Parathyroid adenoma (tissue), 2 donors: ENCODE measurements around the gene PCK1.

Experiments
- H2AFZ ChIP-seq: fragments of 300-600 bp; sonication (generic); one replicate; pipeline ENCODE4 v1.7.0; 2017; ENCODE audit warnings: antibody characterized with exemption, mild to moderate bottlenecking
- H3K27ac ChIP-seq: fragments of 300-600 bp; sonication (generic); one replicate; pipeline ENCODE4 v1.7.0; 2017
- H3K27me3 ChIP-seq: fragments of 300-600 bp; sonication (generic); one replicate; pipeline ENCODE4 v1.7.0; 2017; ENCODE audit warnings: low read length; ENCODE audit not compliant: control insufficient read depth, insufficient read depth
- H3K36me3 ChIP-seq: fragments of 300-600 bp; sonication (generic); one replicate; pipeline ENCODE4 v1.7.0; 2017; ENCODE audit warnings: low read length; ENCODE audit not compliant: control insufficient read depth, insufficient read depth
- H3K4me1 ChIP-seq: fragments of 300-600 bp; sonication (generic); one replicate; pipeline ENCODE4 v1.7.0; 2017; ENCODE audit warnings: control low read depth
- H3K4me2 ChIP-seq: fragments of 300-600 bp; sonication (generic); one replicate; pipeline ENCODE4 v1.7.0; 2017; ENCODE audit warnings: low read length
- H3K4me3 ChIP-seq: fragments of 300-600 bp; sonication (generic); one replicate; pipeline ENCODE4 v1.7.0; 2017; ENCODE audit warnings: low read depth, low read length
- H3K79me2 ChIP-seq: fragments of 300-600 bp; sonication (generic); one replicate; pipeline ENCODE4 v1.7.0; 2017; ENCODE audit warnings: control low read depth
- H3K9ac ChIP-seq: fragments of 300-600 bp; sonication (generic); one replicate; pipeline ENCODE4 v1.7.0; 2017; ENCODE audit warnings: mild to moderate bottlenecking
- H3K9me3 ChIP-seq: fragments of 300-600 bp; sonication (generic); one replicate; pipeline ENCODE4 v1.7.0; 2017; ENCODE audit warnings: low read length; ENCODE audit not compliant: control insufficient read depth
- TF ChIP-seq, protein P1 (sequence below): fragments of 300-600 bp; sonication (generic); IDR thresholded peaks from one replicate; pipeline ENCODE4 v1.7.0; 2017; ENCODE audit warnings: antibody characterized with exemption, mild to moderate bottlenecking
- donor health status: primary hyperparathyroidism.

Gene PCK1

DNA sequence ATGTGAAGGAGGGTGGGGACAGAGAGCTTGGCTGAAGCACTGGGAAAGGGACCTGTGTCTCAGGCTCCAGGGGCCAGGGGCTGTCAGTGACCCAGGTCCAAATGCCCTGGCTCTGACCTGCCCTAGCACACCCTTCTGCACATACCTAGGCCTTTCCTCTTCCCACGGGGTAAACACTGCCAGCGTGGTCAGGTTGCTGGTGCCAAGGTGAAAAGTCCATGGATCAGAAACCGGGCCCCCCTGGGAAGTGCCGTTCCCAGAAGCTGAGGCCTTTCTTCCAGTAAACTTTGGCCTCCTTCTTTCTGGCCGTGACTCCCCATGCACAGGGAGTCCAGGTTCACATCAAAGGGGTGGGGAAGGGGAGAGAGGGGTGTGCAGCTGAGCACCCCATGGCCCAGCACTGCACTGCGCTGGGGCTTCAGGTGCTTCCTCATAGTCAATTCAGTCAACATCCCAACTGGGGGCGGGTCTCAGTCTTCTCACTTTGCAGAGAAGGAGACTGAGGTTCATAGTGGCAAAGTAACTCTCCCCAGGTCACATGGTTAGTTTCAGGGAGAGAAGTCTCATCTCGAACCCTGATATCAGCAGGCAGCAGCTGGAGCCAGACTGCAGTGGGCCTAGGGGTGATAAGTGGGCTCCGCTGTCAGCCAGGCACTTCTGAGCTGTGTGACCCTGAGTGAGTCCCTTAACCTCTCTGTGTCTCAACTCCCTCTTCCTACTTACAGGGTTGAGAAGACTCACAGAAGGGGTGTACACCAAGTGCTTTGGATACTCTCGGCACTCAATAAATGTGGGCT is 17.0 kb downstream of the PCK1 start:
- Histone ChIP-seq H3K9ac (no peak overlapping the region), H3K9me3 (no peaks in the 10 kb centered on the region), H3K79me2 (no peaks in the 10 kb centered on the region), H3K27ac (no peak overlapping the region), H3K4me1 (no peaks in the 10 kb centered on the region), H3K4me3 (no peak overlapping the region), H3K36me3 (no peaks in the 10 kb centered on the region), H3K4me2 (no peak overlapping the region), H3K27me3 (no peaks in the 10 kb centered on the region), H2AFZ (no peak overlapping the region)
- TF ChIP-seq, protein P1, sequence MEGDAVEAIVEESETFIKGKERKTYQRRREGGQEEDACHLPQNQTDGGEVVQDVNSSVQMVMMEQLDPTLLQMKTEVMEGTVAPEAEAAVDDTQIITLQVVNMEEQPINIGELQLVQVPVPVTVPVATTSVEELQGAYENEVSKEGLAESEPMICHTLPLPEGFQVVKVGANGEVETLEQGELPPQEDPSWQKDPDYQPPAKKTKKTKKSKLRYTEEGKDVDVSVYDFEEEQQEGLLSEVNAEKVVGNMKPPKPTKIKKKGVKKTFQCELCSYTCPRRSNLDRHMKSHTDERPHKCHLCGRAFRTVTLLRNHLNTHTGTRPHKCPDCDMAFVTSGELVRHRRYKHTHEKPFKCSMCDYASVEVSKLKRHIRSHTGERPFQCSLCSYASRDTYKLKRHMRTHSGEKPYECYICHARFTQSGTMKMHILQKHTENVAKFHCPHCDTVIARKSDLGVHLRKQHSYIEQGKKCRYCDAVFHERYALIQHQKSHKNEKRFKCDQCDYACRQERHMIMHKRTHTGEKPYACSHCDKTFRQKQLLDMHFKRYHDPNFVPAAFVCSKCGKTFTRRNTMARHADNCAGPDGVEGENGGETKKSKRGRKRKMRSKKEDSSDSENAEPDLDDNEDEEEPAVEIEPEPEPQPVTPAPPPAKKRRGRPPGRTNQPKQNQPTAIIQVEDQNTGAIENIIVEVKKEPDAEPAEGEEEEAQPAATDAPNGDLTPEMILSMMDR = no peak

DNA sequence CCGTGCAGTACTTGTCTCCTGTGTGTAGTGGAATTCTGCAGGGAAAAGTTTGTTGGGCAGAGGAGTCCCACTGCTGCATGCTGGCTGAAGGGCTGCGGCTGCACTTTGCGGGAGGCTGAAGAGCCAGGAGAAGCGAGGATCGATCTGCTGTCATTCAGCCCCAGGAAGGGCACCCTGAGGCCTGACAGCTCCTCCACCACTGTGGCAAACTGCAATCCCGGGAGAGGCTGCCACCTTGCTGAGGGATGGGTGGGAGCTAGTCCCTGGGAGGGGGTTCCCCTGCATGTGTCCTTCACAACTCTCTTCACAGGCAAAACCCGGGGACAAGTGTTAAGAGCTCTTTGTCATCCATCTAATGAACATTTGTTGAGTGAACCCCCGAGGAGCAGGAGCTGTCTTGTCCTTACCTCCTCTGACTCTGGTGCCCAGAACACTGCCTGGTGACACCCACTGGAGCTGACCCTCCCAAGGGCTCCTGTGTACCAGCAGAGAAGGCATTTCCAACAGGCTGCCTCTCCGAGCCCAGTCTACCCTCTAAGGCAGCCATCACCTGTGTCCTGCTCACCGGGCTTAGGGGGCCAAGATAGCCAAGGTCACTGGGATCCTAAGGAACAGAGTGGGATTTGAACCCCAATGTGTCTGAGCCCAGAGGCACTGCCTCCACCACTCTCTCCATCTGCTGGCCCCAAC is 17.7 kb downstream of the PCK1 start:
- H3K79me2 ChIP-seq = no peaks in the 10 kb centered on the region
- H3K4me2 ChIP-seq = no peak overlapping the region
- no peaks in the 10 kb centered on the region for H3K36me3 ChIP-seq
- no peak overlapping the region for H2AFZ ChIP-seq
- TF ChIP-seq, protein P1 = no peak
- H3K9ac ChIP-seq = no peak overlapping the region
- H3K27me3 ChIP-seq = no peaks in the 10 kb centered on the region
- no peak overlapping the region for H3K4me3 ChIP-seq
- no peak overlapping the region for H3K27ac ChIP-seq
- H3K4me1 ChIP-seq = no peaks in the 10 kb centered on the region
- H3K9me3 ChIP-seq = no peaks in the 10 kb centered on the region

DNA sequence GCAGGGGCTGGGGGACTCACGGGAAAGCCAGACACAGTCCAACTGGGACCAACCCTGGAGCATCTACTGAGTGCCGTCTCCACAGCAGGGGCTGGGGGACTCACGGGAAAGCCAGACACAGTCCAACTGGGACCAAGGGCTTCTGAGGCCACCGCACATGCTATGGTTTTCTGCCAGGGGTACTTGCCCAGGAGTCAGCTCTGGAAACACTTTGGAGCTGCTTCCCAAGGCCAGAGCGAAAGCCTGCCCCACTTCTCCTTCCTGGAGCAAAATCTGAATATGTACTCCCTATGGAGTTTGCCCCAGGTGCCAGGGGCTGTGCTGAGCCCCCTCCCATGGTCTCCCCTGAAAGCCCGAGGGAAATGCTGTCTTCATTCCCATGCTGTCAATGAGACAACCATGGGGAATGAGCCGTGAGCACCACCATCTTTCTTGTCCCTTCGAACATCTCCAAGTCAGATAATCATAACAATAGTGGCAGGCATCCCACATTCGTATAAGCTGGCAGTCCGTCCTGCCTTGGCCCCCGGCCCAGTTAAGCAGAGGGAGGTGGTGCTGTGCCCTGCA is 18.5 kb downstream of the PCK1 start:
- no peak overlapping the region for H3K9ac ChIP-seq
- no peak overlapping the region for H3K4me3 ChIP-seq
- no peaks in the 10 kb centered on the region for H3K27me3 ChIP-seq
- H3K27ac ChIP-seq = no peak overlapping the region
- TF ChIP-seq, protein P1 = no peak
- no peaks in the 10 kb centered on the region for H3K9me3 ChIP-seq
- no peak overlapping the region for H3K4me2 ChIP-seq
- no peaks in the 10 kb centered on the region for H3K4me1 ChIP-seq
- H3K36me3 ChIP-seq = no peaks in the 10 kb centered on the region
- H2AFZ ChIP-seq = no peak overlapping the region
- no peaks in the 10 kb centered on the region for H3K79me2 ChIP-seq

DNA sequence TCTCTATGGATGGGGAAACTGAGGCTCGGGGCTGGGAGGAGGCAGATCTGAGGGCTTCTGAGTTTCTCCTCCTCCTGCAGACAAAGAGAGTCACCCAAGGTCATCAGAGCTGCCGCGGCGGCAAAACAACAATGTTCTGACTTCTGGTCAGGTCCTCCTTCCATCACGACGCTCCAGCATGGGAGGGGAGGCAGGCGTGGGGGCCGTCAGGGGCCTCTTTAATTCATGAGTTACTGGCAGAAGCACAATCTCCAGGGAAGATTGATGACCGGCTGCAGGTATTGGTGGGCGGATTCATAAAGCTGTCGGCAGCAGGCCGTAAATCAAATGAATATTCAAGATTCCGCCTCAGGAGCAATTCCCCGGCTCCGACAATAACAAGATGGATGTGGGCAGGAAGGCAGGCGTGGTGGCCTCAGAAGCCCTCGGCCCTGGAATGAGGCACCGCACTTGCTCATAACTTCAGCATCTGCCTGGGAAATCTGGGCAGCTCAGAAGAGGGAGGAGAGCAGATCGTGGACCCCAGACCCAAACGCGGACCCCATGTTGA is 19.1 kb downstream of the PCK1 start:
- no peak overlapping the region for H3K4me2 ChIP-seq
- no peaks in the 10 kb centered on the region for H3K36me3 ChIP-seq
- no peaks in the 10 kb centered on the region for H3K79me2 ChIP-seq
- TF ChIP-seq, protein P1 = no peak
- no peaks in the 10 kb centered on the region for H3K9me3 ChIP-seq
- H3K4me3 ChIP-seq = no peak overlapping the region
- no peak overlapping the region for H3K27ac ChIP-seq
- H3K4me1 ChIP-seq = no peaks in the 10 kb centered on the region
- H3K9ac ChIP-seq = no peak overlapping the region
- no peaks in the 10 kb centered on the region for H3K27me3 ChIP-seq
- H2AFZ ChIP-seq = no peak overlapping the region
